ENCODE results near the gene PDE4D. TPM values are rescaled to one million over a fixed set of nuclear protein-coding genes. Genes with fewer than 3 reads are reported as not detected.

The PDE4D gene
- total RNA-seq, 4 donors from 2014 or later, result 15.9 to 66.3 (median 48.7) TPM

DNA sequence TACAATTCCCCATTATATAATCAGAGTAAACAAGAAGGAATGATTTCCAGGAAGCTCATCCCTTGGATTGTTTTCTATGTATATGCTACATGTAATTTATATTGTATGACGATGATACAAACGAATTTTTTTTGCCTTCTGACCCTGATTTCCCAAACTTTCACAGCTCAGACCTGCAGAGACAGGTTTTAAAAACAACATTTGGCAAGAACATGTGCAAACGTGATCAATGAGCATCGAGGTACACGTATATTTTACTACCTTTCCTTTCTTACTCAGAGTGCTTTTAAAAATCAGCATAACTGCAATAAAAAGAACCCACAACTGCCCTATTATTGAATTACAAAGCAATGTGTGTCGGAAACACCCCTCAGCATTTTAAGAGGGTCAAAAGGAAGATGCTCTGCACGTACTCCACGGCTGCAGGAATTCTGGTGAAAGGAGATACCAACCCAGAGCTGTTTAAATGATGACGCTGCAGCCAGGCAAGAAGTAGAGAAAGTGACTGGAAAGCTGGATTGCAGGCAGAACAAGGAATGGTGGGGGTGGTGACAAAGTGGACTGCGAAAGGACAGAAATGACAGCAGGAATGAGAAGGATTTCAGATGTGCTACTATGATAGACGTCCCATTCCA, 777.2 kb downstream of the PDE4D start:
- H3K9me3 ChIP-seq, result no peaks in the 10 kb centered on the region
- H3K27ac ChIP-seq, result no peak overlapping the region
- H3K4me3 ChIP-seq, result no peak overlapping the region
- no peak for TF ChIP-seq EP300 (IDR thresholded peaks at IDR 0.05)
- no peak for TF ChIP-seq POLR2A (IDR thresholded peaks at IDR 0.05)
- TF ChIP-seq, protein P1, sequence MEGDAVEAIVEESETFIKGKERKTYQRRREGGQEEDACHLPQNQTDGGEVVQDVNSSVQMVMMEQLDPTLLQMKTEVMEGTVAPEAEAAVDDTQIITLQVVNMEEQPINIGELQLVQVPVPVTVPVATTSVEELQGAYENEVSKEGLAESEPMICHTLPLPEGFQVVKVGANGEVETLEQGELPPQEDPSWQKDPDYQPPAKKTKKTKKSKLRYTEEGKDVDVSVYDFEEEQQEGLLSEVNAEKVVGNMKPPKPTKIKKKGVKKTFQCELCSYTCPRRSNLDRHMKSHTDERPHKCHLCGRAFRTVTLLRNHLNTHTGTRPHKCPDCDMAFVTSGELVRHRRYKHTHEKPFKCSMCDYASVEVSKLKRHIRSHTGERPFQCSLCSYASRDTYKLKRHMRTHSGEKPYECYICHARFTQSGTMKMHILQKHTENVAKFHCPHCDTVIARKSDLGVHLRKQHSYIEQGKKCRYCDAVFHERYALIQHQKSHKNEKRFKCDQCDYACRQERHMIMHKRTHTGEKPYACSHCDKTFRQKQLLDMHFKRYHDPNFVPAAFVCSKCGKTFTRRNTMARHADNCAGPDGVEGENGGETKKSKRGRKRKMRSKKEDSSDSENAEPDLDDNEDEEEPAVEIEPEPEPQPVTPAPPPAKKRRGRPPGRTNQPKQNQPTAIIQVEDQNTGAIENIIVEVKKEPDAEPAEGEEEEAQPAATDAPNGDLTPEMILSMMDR (IDR thresholded peaks at IDR 0.05), result no peak
- H3K36me3 ChIP-seq, result no peaks in the 10 kb centered on the region
- 70 to 75% methylated on average over 11 of the region's 11 CpGs for WGBS, 2 donors
- no peaks in the 10 kb centered on the region for H3K27me3 ChIP-seq
- no peaks in the 10 kb centered on the region for H3K4me1 ChIP-seq
- no peak for DNase-seq (ENCODE audit: low spot score in 2 of 2)

DNA sequence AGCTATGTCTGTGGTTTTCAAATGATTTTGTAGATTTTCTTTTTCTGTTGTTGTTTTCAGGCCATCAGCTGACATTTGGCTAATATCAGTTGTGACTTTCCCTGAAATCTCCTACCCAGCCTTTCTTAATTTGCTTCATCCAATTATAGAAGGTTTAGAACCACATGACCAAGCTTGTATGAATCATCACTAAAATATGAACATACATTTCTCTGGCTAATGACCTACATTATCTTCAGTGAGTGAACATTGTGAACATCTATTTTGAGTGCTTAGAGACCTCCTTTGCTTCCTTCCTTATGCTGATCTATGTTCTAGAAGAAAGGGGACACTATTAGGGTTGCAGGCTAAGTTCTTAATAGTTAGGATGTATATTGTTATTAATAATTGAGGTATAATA, 778.2 kb downstream of the PDE4D start:
- Histone ChIP-seq H3K36me3 (no peaks in the 10 kb centered on the region), H3K27me3 (no peaks in the 10 kb centered on the region), H3K27ac (no peak overlapping the region), H3K4me1 (no peaks in the 10 kb centered on the region), H3K4me3 (no peak overlapping the region), H3K9me3 (no peaks in the 10 kb centered on the region)
- TF ChIP-seq, protein P1 (IDR thresholded peaks at IDR 0.05), result no peak
- DNase-seq (ENCODE audit: low spot score in 2 of 2), result no peak

DNA sequence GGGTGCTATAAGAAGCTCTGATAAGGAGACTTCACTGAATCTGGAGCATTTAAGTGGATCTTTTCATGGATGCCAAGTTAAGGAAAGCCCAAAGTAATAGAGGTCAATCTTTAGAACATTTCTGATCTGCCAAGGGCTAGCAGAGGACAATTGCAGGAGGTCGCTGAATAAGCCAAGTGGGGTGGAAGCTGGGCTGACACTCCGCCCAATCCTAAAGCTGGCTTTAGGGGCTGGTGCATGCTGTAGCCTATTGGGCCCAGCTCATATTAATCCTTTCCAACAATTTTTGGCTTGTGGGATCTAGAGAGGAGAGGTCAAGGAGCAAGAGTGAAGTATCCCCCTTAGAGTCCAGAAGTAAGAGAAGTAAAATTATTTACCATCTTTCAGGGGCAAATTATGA, 784.1 kb downstream of the PDE4D start:
- H3K9me3 ChIP-seq, result no peaks in the 10 kb centered on the region
- no peak overlapping the region for H3K4me3 ChIP-seq
- H3K27me3 ChIP-seq, result no peaks in the 10 kb centered on the region
- no peak overlapping the region for H3K27ac ChIP-seq
- no peaks in the 10 kb centered on the region for H3K36me3 ChIP-seq
- peaks cover 0 to 12% (median 3%) of the 10 kb centered on the region in 4 donors for H3K4me1 ChIP-seq
- WGBS, 2 donors, result 71 to 84% methylated on average over 2 of the region's 2 CpGs
- DNase-seq (ENCODE audit: low spot score in 2 of 2), result no peak
- TF ChIP-seq, protein P1 (IDR thresholded peaks at IDR 0.05), result no peak
- TF ChIP-seq EP300 (IDR thresholded peaks at IDR 0.05) (no peak), POLR2A (IDR thresholded peaks at IDR 0.05) (no peak)

DNA sequence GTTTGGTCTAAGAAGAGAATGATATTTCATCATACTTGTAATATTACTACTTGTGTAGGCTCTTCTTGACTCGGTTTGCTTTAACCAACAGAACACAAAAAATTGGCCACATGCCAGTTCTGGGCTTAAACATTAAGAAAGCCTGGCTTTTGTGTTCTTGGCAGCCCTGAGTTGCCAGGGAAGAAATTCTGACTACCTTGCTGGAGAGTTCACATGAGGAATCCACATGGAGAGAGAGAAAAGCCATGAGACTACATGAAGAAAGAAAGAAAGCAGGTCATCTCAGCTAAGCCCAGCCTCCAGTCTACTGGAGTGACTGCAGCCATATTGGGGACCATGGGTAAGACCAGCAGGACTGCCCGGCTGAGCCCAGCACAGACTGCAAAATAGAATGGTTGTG, 785.8 kb downstream of the PDE4D start:
- H3K27ac ChIP-seq, result no peak overlapping the region
- DNase-seq (ENCODE audit: low spot score in 2 of 2), result no peak
- no peaks in the 10 kb centered on the region for H3K9me3 ChIP-seq
- no peak overlapping the region for H3K4me3 ChIP-seq
- no peaks in the 10 kb centered on the region for H3K27me3 ChIP-seq
- TF ChIP-seq POLR2A (IDR thresholded peaks at IDR 0.05), result no peak
- no peak for TF ChIP-seq EP300 (IDR thresholded peaks at IDR 0.05)
- TF ChIP-seq, protein P1 (IDR thresholded peaks at IDR 0.05), result no peak
- 60 to 72% methylated on average over 2 of the region's 2 CpGs for WGBS, 2 donors
- peaks cover 0 to 15% (median 5%) of the 10 kb centered on the region in 4 donors for H3K4me1 ChIP-seq
- H3K36me3 ChIP-seq, result no peaks in the 10 kb centered on the region

DNA sequence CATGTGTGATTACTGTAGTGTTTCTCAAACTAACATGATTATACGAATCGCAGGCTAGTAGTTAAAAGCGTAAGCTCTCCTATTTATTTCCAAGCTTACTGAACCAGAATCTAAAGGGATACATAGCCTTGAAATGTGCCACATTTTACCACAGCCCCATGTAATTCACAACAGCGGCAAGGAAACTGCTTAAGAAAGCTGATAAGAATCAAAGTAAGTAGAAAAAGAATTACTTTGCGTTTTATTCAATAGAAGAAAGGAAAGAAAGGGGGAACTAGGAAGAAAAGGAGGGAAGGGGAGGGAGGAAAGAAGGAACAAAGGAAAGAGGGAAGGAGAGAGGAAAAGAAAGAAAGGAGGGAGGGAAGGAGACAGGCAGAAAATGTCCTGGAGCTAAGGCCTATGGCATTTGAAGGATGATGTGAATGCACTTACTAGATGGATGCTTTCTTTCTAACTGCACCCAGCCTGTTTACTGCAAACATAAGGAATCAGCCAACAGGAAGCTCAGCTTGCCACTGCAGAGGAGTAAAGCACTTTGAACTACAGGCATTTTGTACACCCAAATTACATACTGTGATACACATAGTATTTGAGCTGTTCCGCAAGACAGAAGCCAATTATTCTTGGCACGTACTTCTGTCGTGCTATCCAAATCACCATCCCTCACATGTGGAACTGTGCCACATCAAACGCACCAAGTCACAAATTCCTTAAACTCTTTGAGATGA, 789.0 kb downstream of the PDE4D start:
- peaks cover 0 to 15% (median 5%) of the 10 kb centered on the region in 4 donors for H3K4me1 ChIP-seq
- H3K4me3 ChIP-seq, result no peak overlapping the region
- no peaks in the 10 kb centered on the region for H3K27me3 ChIP-seq
- 48% methylated on average over 9 of the region's 9 CpGs for WGBS, 2 donors
- H3K9me3 ChIP-seq, result no peaks in the 10 kb centered on the region
- no peak for DNase-seq (ENCODE audit: low spot score in 2 of 2)
- H3K36me3 ChIP-seq, result no peaks in the 10 kb centered on the region
- no peak overlapping the region for H3K27ac ChIP-seq
- TF ChIP-seq EP300 (IDR thresholded peaks at IDR 0.05) (no peak), POLR2A (IDR thresholded peaks at IDR 0.05) (no peak)

Data from tibial nerve (tissue), 4 donors.